ENCODE results near the gene EPAS1.

The EPAS1 gene

DNA sequence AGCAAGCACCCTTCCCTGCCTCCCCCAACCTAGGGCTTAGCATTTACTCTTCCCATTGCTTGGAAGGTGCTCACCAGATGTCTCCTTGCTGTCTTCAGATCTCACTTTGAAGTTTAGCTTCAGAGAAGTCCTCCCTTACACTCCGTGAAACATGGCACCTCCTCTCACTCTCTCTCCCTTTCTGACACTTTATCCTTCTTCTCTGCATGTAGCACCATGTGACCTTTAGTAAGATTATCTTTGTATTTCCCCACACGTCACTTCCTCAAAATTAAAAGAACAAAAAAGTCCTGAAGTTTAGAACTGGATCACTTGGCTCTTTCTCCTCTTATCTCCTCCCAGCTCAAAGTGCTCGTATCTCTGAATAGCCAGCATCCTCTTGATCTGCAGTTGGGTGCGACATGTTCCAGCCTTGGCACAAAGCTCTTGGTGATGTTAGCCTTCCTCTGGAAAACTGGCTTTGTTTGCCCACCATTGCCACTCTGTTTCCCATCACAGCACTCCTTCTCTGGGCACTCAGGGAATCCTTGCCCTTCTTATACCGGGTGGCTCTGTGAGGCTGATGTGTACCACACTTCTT lies 40.6 kb upstream of the EPAS1 start:
- Mint-ChIP-seq H3K4me1 (peaks cover 16% of the 10 kb centered on the region), H3K36me3 (ENCODE audit: low read depth) (no peaks in the 10 kb centered on the region), H3K9me3 (no peaks in the 10 kb centered on the region), H3K27me3 (ENCODE audit: low read depth) (no peaks in the 10 kb centered on the region), H3K4me3 (no peak overlapping the region), H3K27ac (no peak overlapping the region)
- TF ChIP-seq, protein P1, sequence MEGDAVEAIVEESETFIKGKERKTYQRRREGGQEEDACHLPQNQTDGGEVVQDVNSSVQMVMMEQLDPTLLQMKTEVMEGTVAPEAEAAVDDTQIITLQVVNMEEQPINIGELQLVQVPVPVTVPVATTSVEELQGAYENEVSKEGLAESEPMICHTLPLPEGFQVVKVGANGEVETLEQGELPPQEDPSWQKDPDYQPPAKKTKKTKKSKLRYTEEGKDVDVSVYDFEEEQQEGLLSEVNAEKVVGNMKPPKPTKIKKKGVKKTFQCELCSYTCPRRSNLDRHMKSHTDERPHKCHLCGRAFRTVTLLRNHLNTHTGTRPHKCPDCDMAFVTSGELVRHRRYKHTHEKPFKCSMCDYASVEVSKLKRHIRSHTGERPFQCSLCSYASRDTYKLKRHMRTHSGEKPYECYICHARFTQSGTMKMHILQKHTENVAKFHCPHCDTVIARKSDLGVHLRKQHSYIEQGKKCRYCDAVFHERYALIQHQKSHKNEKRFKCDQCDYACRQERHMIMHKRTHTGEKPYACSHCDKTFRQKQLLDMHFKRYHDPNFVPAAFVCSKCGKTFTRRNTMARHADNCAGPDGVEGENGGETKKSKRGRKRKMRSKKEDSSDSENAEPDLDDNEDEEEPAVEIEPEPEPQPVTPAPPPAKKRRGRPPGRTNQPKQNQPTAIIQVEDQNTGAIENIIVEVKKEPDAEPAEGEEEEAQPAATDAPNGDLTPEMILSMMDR (IDR thresholded peaks at IDR 0.05; ENCODE audit: unreplicated experiment in 3 of 3), result no peak

DNA sequence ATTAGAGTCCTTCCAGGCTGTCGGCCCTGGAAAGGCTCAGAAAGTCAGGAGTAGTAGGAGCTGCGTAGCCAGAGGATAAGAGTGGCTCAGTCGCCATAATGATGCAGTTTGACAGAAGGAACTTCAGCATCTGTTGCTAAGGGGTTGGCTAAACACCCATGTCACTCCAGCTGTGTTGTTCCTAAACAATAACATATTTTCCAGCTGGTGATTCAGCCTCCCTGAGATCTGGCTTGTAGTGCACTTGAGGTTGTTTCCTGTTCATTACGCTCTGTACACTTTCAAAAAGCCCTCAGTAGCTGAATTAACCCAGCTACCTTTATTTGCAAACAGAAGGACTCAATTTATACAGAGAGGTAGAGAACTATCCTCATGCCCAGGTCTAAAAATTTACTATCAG lies 39.7 kb upstream of the EPAS1 start:
- H3K27me3 Mint-ChIP-seq (ENCODE audit: low read depth), result no peaks in the 10 kb centered on the region
- H3K36me3 Mint-ChIP-seq (ENCODE audit: low read depth), result no peaks in the 10 kb centered on the region
- TF ChIP-seq, protein P1 (IDR thresholded peaks at IDR 0.05; ENCODE audit: unreplicated experiment in 3 of 3), result no peak
- no peaks in the 10 kb centered on the region for H3K9me3 Mint-ChIP-seq
- no peak overlapping the region for H3K4me3 Mint-ChIP-seq
- H3K4me1 Mint-ChIP-seq, result peaks cover 16% of the 10 kb centered on the region
- H3K27ac Mint-ChIP-seq, result no peak overlapping the region

DNA sequence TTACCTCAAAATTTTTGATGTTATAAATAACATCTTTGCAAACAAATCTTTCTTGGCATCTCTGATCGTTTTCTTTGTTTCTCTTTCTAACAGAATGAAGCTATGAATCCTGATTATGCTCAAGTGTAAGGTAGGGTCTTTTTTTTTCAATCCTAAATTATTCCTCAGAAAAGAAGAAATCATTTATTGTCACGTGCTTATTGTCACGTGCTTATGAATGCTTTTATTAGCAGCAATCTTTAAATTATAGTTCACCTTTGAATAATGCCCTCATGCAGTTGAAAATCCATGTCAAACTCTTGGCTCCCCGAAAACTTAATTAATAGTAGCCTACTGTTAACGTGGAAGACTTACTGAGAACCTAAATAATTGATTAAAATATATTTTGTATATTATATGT lies 39.2 kb upstream of the EPAS1 start:
- no peak overlapping the region for H3K4me3 Mint-ChIP-seq
- no peaks in the 10 kb centered on the region for H3K27me3 Mint-ChIP-seq (ENCODE audit: low read depth)
- H3K4me1 Mint-ChIP-seq, result peaks cover 11% of the 10 kb centered on the region
- TF ChIP-seq, protein P1 (IDR thresholded peaks at IDR 0.05; ENCODE audit: unreplicated experiment in 3 of 3), result no peak
- H3K9me3 Mint-ChIP-seq, result no peaks in the 10 kb centered on the region
- H3K27ac Mint-ChIP-seq, result no peak overlapping the region
- no peaks in the 10 kb centered on the region for H3K36me3 Mint-ChIP-seq (ENCODE audit: low read depth)

DNA sequence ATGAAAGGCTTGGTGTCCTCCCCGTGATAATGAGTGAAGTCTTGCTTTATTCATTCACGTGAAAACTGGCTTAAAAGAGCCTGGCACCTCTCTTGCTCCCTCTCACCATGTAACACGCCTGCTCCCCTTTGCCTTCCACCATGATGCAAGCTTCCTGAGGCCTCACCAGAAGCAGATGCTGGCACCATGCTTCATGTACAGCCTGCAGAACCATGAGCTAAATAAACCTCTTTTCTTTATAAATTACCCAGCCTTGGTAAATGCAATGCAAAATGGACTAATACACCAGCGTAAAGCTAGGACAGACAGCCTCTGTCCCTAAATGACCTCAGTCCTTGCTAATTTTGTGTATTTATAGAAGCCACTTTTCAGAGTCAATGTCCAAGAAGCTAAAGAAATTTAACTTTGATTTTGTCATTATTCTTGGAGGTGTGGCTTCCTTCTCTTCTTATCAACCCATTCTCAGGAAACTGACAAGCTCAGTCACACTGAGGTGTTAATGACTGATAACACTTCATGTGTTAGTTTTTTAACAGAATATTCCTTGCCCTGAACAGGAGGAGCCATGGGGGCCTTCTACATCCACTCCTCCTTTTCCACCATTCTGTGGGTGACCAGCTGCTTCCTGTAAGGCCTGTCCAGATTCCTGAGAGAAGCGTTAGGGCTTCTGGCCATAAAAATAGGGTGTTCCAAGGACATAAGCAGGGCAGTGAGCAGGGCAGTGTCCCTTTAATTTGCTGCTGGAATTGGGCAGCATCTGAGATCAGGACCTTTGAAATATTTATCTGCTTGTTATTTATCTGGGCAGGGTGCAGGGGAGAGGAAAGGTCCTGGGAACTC lies 38.0 kb upstream of the EPAS1 start:
- Mint-ChIP-seq H3K36me3 (ENCODE audit: low read depth) (no peaks in the 10 kb centered on the region), H3K27me3 (ENCODE audit: low read depth) (no peaks in the 10 kb centered on the region), H3K9me3 (no peaks in the 10 kb centered on the region), H3K27ac (peak overlapping the region in 2 of 3 experiments; percentile 24 to 56), H3K4me3 (no peak overlapping the region), H3K4me1 (peaks cover 6% of the 10 kb centered on the region)
- TF ChIP-seq, protein P1 (IDR thresholded peaks at IDR 0.05; ENCODE audit: unreplicated experiment in 3 of 3), result no peak

DNA sequence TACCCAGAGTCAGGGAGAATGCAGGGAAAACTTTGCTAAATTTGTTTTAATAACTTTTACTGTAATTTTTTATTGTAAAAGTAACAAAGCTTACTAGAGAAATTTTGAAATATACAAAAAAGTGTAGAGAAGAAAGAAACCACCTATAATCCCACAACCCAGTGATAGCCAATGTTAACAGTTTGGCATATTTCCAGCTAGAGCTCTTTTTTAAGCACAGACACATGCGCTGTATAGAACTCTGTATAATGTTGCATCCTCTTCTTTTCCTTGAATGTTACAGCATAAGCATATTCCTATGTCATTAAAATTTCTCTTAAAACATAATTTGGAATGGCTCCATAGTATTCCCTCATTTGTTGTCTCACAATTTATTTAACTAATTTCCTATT lies 37.4 kb upstream of the EPAS1 start:
- Mint-ChIP-seq H3K4me1 (peaks cover 6% of the 10 kb centered on the region), H3K27me3 (ENCODE audit: low read depth) (no peaks in the 10 kb centered on the region), H3K36me3 (ENCODE audit: low read depth) (no peaks in the 10 kb centered on the region), H3K4me3 (no peak overlapping the region), H3K9me3 (no peaks in the 10 kb centered on the region), H3K27ac (peak overlapping the region in 2 of 3 experiments; percentile 24 to 56)
- TF ChIP-seq, protein P1 (IDR thresholded peaks at IDR 0.05; ENCODE audit: unreplicated experiment in 3 of 3), result no peak
